COR-L47 (cell line): ENCODE results near the gene CACHD1.
"Not testable (repeated sequence)": the region's sequence is repeated elsewhere in the genome, so short reads cannot be mapped to it uniquely, and the experiment has no call there.

Experiments used
- DNase-seq: peaks from one replicate; lab custom pipeline; 2025; lab: John Stamatoyannopoulos, UW

Gene CACHD1

GRCh38 chr1:64701886-64702285 is 232.0 kb downstream of the CACHD1 start:
- DNase-seq = no peak

- not testable (repeated sequence) for DNase-seq
Observed at GRCh38 chr1:64702670-64703069, 232.7 kb downstream of the CACHD1 start.

GRCh38 chr1:64703600-64703999 is 233.7 kb downstream of the CACHD1 start:
- DNase-seq = no peak

GRCh38 chr1:64705591-64705990 is 235.7 kb downstream of the CACHD1 start:
- DNase-seq = no peak

GRCh38 chr1:64711266-64711665 is 241.3 kb downstream of the CACHD1 start:
- no peak for DNase-seq

- no peak for DNase-seq
Observed at GRCh38 chr1:64712049-64712448, 242.1 kb downstream of the CACHD1 start.

- DNase-seq = no peak
Observed at GRCh38 chr1:64715186-64715585, 245.3 kb downstream of the CACHD1 start.

- no peak for DNase-seq
Observed at GRCh38 chr1:64721135-64721534, 251.2 kb downstream of the CACHD1 start.

GRCh38 chr1:64721576-64722145 is 251.7 kb downstream of the CACHD1 start:
- DNase-seq = no peak

GRCh38 chr1:64727861-64728260 is 257.9 kb downstream of the CACHD1 start:
- DNase-seq = no peak

GRCh38 chr1:64733581-64734286 is 263.8 kb downstream of the CACHD1 start:
- DNase-seq = no peak

- no peak for DNase-seq
Observed at GRCh38 chr1:64734287-64734652, 264.3 kb downstream of the CACHD1 start.

GRCh38 chr1:64740687-64741086 is 270.8 kb downstream of the CACHD1 start:
- DNase-seq = not testable (repeated sequence)
